HG03108 (cell line): ENCODE measurements around the gene INPP5D.
A peak's percentile ranks its signal among the peaks of the same experiment; 100 is the strongest.
"Not testable (repeated sequence)": the region's sequence is repeated elsewhere in the genome, so short reads cannot be mapped to it uniquely, and the experiment has no call there.

Experiments used
- ATAC-seq: cut with Tn5 transposase; IDR thresholded peaks from one replicate; pipeline ENCODE4 v1.9.1; 2021; ENCODE audit warnings: moderate library complexity; ENCODE audit not compliant: unreplicated experiment

The INPP5D gene

DNA sequence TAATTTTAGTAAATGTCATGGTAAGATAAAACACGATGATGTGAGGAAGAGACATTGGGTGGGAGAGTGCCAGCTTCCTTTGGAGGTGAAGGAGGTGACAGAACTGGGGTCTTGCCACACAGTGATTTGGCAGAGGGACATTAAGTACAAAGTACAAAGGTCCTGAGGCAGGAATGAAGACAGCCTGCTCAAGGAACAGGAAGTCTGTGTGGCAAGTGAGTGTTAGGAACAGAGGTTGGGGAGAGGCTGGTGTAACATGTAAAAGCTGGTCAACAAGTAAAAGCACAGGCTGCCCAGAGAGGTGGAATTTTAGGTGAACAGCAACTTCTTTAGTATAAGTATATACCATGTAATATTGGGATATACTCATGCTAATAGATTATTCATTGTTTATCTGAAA is 73.1 kb downstream of the INPP5D start:
- no peak for ATAC-seq

DNA sequence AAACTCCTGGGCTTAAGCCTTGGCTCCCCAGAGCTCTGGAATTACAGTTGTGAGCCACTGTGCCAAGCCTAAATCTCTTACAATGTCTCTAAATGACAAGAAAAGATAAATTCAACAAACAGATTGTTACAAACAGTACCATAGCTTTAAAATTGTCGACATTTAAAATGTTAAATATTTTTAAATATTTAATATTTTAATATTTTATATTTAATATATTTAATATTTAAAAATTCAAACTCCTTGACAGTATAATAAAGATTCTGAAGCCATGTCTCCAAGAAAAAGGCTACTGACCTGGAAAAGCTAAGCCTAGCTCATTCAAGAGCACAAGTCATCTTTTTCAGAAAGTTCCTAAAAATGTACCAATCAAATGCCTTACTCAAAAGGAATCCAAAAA is 75.3 kb downstream of the INPP5D start:
- ATAC-seq = no peak

DNA sequence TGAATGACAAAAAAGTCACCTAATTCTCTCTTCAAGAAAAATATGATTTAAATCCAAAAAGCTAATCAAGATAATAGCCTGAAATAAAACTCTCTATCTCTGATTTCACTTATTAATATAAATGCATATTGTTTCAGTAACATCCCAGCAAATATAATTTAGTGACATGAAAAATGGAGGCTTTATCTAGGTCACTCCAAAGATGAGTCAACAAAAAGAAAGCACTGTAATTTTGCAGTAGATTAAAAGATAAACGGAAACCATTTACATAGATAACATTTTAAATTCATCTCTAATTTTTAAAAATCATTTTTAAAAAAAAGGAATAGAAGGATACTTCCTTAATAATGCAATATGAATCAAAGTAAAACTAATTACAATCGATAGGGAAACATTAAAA is 76.9 kb downstream of the INPP5D start:
- no peak for ATAC-seq

DNA sequence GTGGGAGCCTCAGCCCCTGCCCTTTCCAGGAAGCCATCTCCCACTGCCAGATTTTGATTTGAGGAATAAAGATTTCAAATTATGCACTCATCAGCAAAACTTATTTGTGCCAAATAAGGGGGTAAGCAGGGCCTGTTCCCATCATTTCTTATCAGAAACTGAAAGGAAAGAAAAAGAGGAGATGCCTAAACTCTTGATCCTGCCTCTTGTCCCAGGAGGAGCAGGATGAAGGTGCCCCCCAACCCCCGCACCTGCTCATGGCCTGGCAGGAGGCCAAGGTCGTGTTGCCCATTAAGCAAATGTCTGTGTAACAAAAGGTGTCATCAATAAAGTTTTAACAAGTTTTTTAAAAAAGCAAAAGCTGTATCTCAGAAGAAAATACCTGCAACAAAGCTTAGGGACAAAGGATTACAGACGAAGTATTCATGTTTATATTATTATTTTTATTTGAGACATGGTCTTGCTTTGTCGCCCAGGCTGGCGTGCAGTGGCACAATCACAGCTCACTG is 80.0 kb downstream of the INPP5D start:
- ATAC-seq = no peak

DNA sequence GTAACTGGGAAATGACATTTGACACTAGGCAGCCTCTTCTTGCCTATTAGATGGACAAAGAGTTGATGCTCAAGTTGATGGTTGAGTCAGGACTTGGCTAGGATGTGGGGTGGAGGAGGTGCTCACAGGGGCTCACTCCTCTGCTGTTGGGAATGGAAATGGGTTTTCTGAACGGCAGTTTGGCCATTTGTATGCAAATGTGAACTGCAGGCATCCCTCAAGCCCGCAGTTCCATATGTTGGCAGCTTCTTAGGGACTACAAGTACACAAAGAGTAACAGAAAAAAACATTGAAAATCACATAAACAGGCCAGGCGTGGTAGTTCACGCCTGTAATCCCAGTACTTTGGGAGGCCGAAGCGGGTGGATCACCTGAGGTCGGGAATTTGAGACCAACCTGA is 80.8 kb downstream of the INPP5D start:
- ATAC-seq = no peak

DNA sequence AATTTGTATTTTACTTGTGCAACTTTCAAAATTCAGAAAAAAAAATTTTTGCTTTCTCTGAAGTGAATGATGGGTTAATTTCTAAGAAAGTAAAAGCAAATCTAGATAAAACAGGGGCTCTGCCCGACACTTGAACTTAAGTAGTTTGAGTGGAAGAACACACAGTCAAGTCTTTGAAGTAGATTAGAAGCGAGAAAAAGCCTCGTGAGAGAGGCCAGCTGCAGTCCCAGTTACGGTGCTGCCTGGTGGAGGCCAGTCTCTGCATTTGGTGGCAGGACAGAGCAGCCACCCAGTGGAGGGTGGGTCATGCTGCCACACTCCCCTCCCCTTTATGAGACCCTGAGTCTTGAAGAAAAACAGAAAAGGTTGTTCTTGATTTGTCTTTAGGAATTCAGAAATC is 81.8 kb downstream of the INPP5D start:
- ATAC-seq = no peak

DNA sequence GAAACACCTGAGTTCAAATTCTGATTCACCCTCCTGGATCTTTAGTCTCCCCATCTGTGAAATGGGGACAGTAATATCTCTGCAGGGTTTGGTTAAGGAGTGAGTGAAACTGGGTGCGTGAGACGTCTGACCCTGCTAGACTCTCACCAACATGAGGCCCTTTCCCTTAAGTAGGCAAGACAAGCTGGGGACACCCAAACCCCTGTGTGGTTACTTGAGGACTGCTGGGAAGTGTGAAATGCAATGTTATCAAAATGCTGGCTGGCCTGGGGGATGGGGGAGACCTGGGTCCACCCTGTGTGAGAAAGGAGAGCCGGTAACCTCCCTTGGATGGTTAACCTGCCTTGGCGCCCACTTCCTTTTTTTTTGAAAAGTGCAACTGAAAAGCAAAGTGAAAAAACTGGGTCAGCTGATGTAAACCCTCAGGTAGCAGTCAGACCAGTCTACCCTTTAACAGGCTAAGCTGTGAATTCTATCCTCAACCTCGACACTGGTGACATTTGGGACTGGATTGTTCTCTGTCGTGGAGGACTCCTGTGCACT is 82.3 kb downstream of the INPP5D start:
- ATAC-seq = peak; percentile 83

DNA sequence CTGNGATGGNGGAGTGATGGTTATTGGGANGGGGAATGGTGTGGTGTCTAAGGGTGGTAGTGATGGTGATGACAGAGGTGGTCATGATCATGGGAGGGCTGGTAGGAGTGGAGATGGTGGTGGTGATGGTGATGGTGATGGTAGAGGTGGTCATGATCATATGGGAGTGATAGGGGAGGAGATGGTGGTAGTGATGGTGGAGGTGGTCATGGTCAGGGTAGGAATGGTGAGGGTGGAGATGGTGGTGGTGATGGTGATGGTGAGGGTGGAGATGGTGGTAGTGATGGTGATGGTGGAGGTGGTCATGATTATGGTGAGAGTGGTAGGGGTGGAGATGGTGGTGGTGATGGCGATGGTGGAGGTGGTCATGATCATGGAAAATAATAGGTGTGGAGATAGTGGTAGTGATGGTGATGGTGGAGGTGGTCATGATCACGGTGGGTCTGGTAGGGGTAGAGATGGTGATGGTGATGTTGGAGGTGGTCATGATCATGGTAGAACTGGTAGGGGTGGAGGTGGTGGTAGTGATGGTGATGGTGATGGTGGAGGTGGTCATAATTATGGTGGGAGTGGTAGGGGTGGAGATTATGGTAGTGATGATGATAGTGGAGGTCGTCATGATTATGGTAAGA is 83.7 kb downstream of the INPP5D start:
- ATAC-seq = no peak

DNA sequence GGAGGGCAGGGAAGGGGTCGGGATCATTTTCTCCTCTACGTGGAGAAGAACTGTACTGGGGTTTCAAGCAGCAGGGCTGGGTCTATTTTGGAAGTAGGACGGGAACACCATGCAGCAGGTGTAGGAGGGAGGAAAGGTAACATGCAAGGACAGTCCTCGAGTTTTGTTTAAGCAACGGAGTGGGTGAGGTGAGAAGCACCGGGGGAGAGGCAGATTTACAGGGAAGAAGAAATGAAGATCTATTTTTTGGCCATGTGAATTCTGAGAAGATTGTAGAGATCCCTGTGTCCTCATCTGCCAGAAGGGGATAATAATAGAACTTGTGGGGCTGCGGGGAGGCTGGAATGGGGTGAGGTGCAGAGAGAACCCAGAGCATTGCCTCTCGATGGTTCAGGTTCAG is 85.6 kb downstream of the INPP5D start:
- no peak for ATAC-seq

DNA sequence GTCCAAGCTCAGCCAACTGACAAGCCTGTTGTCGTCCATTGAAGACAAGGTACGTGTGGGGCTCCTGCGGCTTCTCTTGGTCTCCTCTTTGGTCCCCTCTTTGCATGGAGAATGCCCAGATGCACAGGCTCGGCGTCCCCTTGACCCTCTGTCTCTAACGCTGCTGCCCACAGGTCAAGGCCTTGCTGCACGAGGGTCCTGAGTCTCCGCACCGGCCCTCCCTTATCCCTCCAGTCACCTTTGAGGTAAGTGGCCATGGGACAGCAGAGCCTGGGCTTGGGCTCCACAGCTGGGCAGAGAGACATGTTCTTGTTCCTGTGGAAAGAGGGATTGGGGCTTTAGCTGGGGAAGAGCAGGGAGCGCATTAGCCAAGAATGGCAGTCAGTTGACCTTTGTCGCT is 86.1 kb downstream of the INPP5D start:
- no peak for ATAC-seq

DNA sequence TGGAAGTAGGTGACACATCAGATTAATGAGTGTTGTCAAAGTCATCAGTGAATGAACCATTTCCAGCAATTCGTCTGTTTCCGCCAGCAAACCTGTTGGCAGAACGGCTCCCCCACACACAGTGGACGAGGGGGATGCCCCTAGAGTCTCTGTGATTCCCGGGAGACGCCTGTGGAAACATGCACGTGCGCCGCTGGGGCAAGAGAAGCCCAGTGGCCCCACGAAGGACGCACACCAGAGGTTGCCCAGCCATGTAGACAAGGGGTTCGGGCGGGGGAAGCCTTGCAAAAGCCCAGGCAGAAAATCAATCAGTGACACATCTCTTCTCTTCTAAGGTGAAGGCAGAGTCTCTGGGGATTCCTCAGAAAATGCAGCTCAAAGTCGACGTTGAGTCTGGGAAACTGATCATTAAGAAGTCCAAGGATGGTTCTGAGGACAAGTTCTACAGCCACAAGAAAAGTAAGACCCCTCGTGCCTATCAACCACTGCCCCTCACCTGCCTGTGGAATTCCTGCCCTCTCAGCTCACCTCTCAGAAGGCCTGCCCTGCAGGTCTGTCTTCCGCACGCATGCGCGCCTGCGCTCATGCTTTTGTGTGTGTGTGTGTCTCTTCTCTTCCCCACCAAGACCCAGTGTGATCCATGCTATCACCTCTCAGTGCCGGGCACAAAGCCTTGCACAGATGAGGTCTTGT is 87.1 kb downstream of the INPP5D start:
- no peak for ATAC-seq

DNA sequence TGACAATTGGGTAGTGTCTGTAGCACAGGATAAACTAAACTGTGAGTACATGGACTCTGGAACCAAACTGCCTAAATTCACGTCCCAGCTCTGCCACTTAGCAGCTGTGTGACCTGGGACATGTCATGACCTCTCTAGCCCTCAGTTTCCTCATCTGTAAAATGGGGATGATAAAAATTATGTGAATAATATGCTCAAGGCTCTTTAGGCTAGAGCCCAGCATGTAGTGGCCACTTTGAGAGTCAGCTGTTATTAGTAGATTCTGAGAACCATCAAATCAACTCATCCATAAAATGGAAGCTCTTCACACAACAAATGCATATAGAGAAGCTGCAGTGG is 87.7 kb downstream of the INPP5D start:
- ATAC-seq = no peak

DNA sequence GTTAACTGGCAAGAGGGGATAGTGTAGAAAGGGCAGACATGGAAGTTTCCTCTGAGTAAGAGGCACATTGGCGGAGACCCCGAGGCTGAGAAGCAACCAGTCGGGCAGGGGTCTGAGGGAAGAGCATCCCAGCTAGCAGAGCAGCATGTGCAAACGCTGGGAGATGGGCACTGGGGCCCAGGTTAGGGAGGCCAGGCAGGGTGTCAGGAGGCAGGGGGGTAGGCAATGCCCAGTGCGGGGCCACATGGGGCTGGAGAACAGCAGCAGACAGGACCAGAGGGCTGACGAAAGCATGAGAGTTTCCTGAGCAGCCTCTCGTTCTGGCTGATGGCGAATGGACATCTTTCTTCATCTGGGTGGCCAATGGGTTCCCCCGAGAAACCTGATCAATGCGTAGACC is 88.2 kb downstream of the INPP5D start:
- no peak for ATAC-seq

DNA sequence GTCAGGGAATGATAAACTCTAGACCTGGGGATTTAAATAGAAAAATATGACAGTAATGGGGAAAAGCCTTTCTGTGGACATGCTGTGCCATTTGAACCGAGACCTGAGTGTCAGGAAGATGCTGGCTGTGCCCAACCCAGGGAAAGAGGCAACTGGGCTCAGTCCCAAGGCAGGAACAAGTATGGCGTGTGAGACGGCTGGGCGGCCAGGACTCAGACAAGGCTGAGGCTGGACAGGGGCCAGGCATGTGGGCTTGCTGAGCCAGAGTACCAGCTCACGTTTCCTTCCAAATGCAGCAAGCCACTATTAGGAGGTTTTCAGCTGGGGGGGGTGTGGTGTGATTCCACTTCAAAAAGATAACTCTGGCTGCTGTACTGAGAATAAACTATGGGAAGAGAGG is 92.4 kb downstream of the INPP5D start:
- no peak for ATAC-seq

DNA sequence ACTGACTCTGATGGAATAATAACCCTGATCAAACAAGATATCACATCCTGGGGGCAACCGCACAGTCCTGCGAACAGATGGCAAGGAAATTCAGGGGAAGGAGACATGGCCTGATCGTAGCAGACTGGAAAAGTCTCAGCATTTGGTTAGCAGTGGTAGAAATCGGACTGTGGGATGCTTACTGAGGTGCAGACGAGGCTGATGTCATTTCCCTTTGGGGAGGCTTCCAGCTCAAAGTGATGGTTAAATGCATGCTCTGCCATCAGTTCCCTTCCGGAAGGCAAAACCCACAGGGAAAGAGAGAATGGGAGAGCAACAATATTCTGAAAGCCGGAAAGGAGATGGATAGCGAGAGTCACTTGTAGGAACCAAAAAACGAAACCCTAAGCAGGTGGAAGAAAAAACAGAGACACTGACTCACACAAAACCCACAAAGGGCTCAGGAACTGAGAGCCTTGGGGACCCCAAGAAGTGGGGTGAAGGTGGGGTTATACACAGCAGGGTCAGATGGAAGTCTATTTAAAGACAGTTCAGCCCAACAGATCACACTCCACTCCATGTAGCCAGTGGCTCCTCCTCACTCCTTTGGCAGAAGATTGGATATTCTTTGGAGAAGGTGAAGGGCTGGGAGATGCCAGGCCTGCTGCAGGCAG is 93.1 kb downstream of the INPP5D start:
- no peak for ATAC-seq

DNA sequence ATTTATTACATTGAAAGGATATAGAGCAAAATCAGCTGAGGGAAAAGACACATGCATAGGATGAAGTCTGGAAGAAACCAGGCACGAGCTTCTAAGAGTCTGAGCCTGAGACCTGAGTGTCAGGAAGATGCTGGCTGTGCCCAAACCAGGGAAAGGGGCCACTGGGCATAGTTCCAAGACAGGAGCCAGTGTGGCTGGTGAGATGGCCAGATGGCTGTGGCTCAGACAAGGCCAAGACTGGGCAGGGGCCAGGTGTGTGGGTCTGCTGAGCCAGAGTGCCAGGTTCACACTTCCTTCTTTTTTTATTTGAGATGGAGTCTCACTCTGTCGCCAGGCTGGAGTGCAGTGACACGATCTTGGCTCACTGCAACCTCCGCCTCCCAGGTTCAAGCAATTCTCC is 95.9 kb downstream of the INPP5D start:
- ATAC-seq = no peak

DNA sequence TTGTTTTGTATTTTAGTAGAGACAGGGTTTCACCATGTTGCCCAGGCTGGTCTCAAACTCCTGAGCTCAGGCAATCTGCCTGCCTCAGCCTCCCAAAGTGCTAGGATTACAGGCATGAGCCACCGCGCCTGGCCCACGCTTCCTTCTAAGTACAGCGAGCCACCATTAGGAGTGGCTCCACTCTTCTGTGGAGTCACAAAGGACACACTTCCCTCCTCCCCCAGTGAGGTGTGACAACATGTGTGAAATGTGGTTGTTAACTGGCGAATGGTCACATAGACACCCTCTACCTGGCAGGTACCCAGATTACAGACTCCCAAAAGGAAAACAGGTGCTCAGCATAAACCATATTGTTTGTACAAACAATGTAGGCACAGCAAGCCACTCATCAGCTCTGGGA is 96.3 kb downstream of the INPP5D start:
- ATAC-seq = not testable (repeated sequence)

DNA sequence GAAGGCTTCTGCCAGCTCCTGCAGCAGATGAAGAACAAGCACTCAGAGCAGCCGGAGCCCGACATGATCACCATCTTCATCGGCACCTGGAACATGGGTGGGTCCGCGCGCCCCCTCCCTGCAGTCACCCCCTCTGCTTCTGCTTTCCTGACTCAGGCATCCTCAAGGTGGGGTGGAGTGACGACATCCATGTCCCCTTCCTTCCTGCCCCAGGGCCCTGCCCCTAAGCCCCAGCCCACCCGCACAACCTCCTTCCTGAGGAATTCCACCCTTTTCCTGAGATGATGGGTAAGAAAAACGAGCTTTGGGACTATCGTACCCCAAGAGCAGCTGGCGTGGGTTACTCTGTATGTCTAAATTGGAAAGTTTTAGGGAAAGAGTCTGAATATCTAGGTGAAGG is 101.6 kb downstream of the INPP5D start:
- no peak for ATAC-seq

DNA sequence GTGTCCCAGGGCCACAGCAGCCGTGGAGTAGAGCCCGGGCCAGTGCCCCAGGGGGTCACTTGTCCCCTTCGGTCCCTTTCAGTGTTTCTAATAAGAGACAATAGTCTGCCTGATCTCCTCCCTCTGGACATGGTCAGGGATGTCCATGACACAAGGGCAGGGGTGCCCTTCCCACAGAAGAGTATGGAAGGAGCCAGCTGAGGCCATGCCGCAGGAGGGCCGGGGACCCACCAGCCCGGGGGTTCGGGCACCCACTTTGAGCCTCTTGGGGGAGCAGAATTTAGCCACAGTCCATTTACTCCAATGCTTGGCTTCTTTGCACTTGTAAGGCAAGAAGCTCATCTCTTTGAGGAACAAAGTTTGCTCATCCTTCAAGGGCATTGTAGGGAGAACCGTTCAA is 102.6 kb downstream of the INPP5D start:
- ATAC-seq = no peak

DNA sequence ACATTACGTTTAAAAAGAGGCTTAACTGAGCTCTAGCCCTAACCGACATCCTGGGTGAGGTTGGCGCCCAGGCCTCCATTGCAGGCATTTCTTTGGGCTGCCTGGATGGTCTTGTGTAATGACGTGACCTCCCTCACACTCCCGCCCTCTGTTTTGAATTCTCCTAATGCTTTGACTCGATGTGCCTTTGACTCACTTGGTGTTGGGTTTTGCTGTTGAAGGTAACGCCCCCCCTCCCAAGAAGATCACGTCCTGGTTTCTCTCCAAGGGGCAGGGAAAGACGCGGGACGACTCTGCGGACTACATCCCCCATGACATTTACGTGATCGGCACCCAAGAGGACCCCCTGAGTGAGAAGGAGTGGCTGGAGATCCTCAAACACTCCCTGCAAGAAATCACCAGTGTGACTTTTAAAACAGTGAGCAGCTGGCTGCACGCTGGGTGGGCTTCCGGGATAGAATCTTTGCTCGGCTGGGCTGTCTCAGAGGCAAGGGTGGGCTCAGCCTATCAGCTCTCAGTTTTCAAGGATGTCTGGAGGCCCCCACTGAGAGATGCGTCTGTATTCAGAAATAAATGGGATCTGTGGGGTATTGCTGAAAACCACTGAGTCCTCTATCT is 103.5 kb downstream of the INPP5D start:
- no peak for ATAC-seq

DNA sequence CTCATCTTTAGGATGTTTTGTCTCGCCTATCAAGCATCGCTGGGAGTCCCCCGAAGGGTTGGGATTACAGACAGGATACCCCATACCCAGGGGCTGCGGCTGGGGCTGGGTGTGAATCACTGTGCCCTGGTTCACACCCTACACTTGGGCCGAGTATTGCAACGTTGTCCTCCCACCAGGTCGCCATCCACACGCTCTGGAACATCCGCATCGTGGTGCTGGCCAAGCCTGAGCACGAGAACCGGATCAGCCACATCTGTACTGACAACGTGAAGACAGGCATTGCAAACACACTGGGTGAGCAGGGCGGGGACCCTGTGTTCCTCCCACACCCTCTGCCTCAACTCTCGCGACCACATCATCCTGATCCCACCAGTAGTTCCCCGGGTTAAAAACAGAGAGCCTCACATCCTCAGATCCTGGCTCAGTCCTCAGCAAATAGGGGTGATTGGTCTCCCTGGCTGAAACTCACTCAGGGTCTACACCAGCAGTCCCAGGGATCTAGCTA is 104.0 kb downstream of the INPP5D start:
- ATAC-seq = no peak
